ENCODE results near the gene GNAS. TPM values are rescaled to one million over a fixed set of nuclear protein-coding genes. Genes with fewer than 3 reads are reported as not detected.
"Not testable (repeated sequence)": the region's sequence is repeated elsewhere in the genome, so short reads cannot be mapped to it uniquely, and the experiment has no call there.

The GNAS gene
- total RNA-seq, 1 experiment from 2014 or later, result 1,015 TPM

GRCh38 chr20:58930496-58930895 is 78.0 kb downstream of the GNAS start:
- no peak for DNase-seq (ENCODE audit: low read depth in 1 of 2, low spot score in 2 of 2)
- H3K27me3 ChIP-seq (replicated peaks), result peaks cover 13% of the 10 kb centered on the region
- H3K36me3 ChIP-seq, result no peaks in the 10 kb centered on the region
- no peak overlapping the region for H3K4me3 ChIP-seq
- H3K4me1 ChIP-seq (replicated peaks), result no peaks in the 10 kb centered on the region
- H3K9me3 ChIP-seq (replicated peaks), result no peaks in the 10 kb centered on the region
- no peak overlapping the region for H3K27ac ChIP-seq

GRCh38 chr20:58932170-58932569 is 79.7 kb downstream of the GNAS start:
- Histone ChIP-seq H3K4me1 (replicated peaks) (no peaks in the 10 kb centered on the region), H3K27ac (no peak overlapping the region), H3K36me3 (no peaks in the 10 kb centered on the region), H3K4me3 (no peak overlapping the region), H3K27me3 (replicated peaks) (peaks cover 13% of the 10 kb centered on the region), H3K9me3 (replicated peaks) (peaks cover 3% of the 10 kb centered on the region; the same call in 1 of the 2 replicates)
- DNase-seq (ENCODE audit: low read depth in 1 of 2, low spot score in 2 of 2), result no peak

DNA sequence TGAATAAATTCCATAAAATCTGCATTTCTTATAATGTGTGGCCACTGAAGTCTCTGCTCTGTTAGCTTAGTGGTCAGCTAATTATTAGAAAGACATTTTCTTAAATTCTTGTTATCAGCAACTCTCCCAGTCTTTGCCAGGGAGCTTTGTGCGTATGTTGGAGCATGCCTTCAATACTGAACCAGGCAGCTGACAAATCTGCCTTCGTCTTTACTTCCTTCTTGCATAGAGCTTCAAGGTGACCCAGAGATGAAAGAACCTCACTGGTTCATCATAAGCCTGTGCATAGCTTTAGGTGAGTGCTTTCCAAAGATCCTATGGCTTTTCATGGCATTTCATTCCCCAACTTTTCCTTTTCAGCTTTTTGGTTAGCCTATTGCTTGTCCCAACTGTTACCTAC is 85.6 kb downstream of the GNAS start:
- H3K36me3 ChIP-seq, result no peaks in the 10 kb centered on the region
- no peak for DNase-seq (ENCODE audit: low read depth in 1 of 2, low spot score in 2 of 2)

DNA sequence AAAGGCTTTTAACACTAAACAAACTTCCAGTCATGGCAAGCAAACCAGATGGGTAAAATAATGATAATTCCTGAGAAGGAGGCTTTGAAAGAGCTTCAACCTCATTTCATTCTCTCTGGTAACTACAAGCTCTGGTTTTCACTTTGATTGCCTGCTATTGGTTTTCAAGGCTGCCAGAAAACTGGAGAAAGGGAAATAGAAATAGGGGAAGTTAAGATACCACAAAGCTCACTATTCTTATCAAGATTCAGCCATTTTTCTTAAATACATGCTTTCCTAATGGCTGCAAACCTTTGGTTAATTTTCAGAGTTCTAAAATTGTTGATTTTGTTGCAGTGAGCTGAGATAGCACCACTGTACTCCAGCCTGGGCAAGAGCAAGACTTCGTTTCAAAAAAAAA is 86.0 kb downstream of the GNAS start:
- no peaks in the 10 kb centered on the region for H3K4me1 ChIP-seq (replicated peaks)
- H3K9me3 ChIP-seq (replicated peaks), result peaks cover 3% of the 10 kb centered on the region; the same call in 1 of the 2 replicates
- H3K36me3 ChIP-seq, result no peaks in the 10 kb centered on the region
- H3K27me3 ChIP-seq (replicated peaks), result peaks cover 31% of the 10 kb centered on the region
- no peak overlapping the region for H3K27ac ChIP-seq
- no peak for DNase-seq (ENCODE audit: low read depth in 1 of 2, low spot score in 2 of 2)
- no peak overlapping the region for H3K4me3 ChIP-seq

More for the DNA sequence above, 85.6 kb downstream of the GNAS start:
- peaks cover 3% of the 10 kb centered on the region; the same call in 1 of the 2 replicates for H3K9me3 ChIP-seq (replicated peaks)
- H3K4me3 ChIP-seq, result no peak overlapping the region
- no peak overlapping the region for H3K27ac ChIP-seq
- H3K4me1 ChIP-seq (replicated peaks), result no peaks in the 10 kb centered on the region
- H3K27me3 ChIP-seq (replicated peaks), result peaks cover 31% of the 10 kb centered on the region

DNA sequence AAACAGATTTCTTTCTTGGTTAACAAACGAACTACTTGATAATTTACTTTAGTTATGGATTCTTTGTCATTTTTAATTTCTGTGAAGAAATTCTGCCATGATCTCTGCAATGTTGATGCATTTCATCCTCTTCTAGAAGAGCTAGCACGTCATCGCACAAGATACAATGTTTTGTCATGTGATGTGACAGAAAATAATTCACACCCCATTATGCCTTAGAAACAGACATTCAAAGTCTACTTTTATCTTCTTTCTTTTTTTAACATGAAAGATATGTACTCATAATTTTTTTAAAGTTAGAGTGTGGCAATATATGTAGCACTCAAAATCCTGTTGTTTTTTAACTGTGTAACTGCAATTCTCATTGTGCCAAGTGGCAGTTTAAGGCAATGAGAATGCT is 89.0 kb downstream of the GNAS start:
- Histone ChIP-seq H3K27me3 (replicated peaks) (peaks cover 31% of the 10 kb centered on the region), H3K27ac (no peak overlapping the region), H3K4me3 (no peak overlapping the region), H3K36me3 (no peaks in the 10 kb centered on the region), H3K4me1 (replicated peaks) (no peaks in the 10 kb centered on the region), H3K9me3 (replicated peaks) (0 out of 2 replicates have a peak, but pooled peaks cover under 1% of the 10 kb centered on the region)
- DNase-seq (ENCODE audit: low read depth in 1 of 2, low spot score in 2 of 2), result no peak

DNA sequence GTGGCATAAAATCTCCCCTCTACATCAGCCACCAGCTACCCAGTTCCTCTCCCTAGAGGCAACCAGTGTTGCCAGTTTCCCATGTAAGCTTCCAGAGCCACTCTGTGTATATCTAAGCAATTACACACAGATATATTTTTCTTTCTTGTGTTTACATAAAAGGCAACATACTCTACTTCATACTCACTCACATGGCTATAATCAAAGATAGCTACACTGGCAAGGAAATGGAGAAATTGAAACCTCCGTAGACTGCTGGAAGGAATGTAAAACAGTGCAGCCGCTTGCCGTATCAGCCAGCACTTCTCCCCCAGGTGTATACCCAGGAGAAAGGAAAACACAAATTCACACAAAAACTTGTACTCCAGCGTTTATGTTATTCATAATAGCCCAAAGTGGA is 90.0 kb downstream of the GNAS start:
- Histone ChIP-seq H3K4me3 (no peak overlapping the region), H3K4me1 (replicated peaks) (no peaks in the 10 kb centered on the region), H3K36me3 (no peaks in the 10 kb centered on the region), H3K9me3 (replicated peaks) (no peaks in the 10 kb centered on the region), H3K27me3 (replicated peaks) (peaks cover 31% of the 10 kb centered on the region), H3K27ac (no peak overlapping the region)
- no peak for DNase-seq (ENCODE audit: low read depth in 1 of 2, low spot score in 2 of 2)

DNA sequence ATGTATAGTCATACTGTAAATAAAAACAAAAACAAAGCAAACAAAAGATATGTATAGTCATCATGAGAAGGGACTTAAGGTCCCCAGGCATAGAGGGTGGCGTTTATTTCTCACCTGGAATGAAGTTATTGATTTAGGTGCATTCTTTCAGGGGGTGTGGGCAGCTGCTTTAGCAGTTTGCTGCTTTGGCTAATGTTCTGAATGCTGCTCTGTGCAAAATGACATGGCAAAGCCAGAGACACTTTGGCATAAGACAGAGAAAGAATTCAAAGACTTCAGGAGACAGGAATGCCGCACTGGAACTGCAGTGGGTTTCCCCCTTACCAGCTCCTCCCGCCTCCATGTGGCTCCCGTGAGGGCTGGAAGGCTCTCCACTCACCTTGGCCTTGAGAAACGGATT is 92.1 kb downstream of the GNAS start:
- H3K36me3 ChIP-seq, result no peaks in the 10 kb centered on the region
- DNase-seq (ENCODE audit: low read depth in 1 of 2, low spot score in 2 of 2), result no peak
- H3K4me3 ChIP-seq, result no peak overlapping the region
- no peaks in the 10 kb centered on the region for H3K9me3 ChIP-seq (replicated peaks)
- no peak overlapping the region for H3K27ac ChIP-seq
- H3K27me3 ChIP-seq (replicated peaks), result peaks cover 14% of the 10 kb centered on the region
- no peaks in the 10 kb centered on the region for H3K4me1 ChIP-seq (replicated peaks)

- Histone ChIP-seq H3K4me1 (replicated peaks) (no peaks in the 10 kb centered on the region), H3K27ac (no peak overlapping the region)
- DNase-seq (ENCODE audit: low read depth in 1 of 2, low spot score in 2 of 2), result no peak
These were observed 93.6 kb downstream of the GNAS start for GRCh38 chr20:58945965-58946631.

GRCh38 chr20:58947797-58948388 is 95.4 kb downstream of the GNAS start:
- H3K9me3 ChIP-seq (replicated peaks); H3K27ac ChIP-seq; H3K4me1 ChIP-seq (replicated peaks); H3K36me3 ChIP-seq; DNase-seq (ENCODE audit: low read depth in 1 of 2, low spot score in 2 of 2); H3K4me3 ChIP-seq; H3K27me3 ChIP-seq (replicated peaks): not testable (repeated sequence)

More at GRCh38 chr20:58945965-58946631, 93.6 kb downstream of the GNAS start:
- no peaks in the 10 kb centered on the region for H3K36me3 ChIP-seq
- no peak overlapping the region for H3K4me3 ChIP-seq
- H3K9me3 ChIP-seq (replicated peaks), result no peaks in the 10 kb centered on the region
- peaks cover 11% of the 10 kb centered on the region for H3K27me3 ChIP-seq (replicated peaks)

- no peak for DNase-seq (ENCODE audit: low read depth in 1 of 2, low spot score in 2 of 2)
- no peak overlapping the region for H3K27ac ChIP-seq
- H3K4me3 ChIP-seq, result no peak overlapping the region
- H3K4me1 ChIP-seq (replicated peaks), result no peaks in the 10 kb centered on the region
- no peaks in the 10 kb centered on the region for H3K36me3 ChIP-seq
- H3K9me3 ChIP-seq (replicated peaks), result no peaks in the 10 kb centered on the region
- H3K27me3 ChIP-seq (replicated peaks), result peaks cover 4% of the 10 kb centered on the region; the same call in 1 of the 2 replicates
These were observed 98.1 kb downstream of the GNAS start for GRCh38 chr20:58950603-58951002.

GRCh38 chr20:58953050-58953449 is 100.5 kb downstream of the GNAS start:
- Histone ChIP-seq H3K4me3 (no peak overlapping the region), H3K27ac (no peak overlapping the region), H3K4me1 (replicated peaks) (no peaks in the 10 kb centered on the region)

DNA sequence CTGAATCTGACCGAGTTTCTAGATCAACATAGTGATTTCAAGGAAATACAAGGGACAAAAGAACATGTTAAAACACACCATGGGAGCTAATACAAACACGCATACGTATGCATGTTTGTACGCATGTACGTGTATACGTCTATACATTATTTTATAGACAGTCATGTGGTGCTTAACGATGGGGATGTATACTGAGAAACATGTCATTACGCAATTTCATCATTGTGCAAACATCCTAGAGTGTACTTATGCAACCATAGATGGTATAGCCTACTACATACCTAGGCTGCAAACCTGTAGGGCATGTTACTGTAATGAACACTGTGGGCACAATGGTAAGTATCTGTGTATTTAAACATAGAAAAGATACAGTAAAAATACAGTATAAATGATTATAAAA is 103.6 kb downstream of the GNAS start:
- Histone ChIP-seq H3K4me1 (replicated peaks) (no peaks in the 10 kb centered on the region), H3K27ac (no peak overlapping the region), H3K4me3 (no peak overlapping the region), H3K36me3 (no peaks in the 10 kb centered on the region), H3K9me3 (replicated peaks) (no peaks in the 10 kb centered on the region; the same call in 1 of the 2 replicates), H3K27me3 (replicated peaks) (peaks cover 7% of the 10 kb centered on the region; the same call in 1 of the 2 replicates)
- DNase-seq (ENCODE audit: low read depth in 1 of 2, low spot score in 2 of 2), result no peak

More at GRCh38 chr20:58953050-58953449, 100.5 kb downstream of the GNAS start:
- no peaks in the 10 kb centered on the region for H3K36me3 ChIP-seq
- no peak for DNase-seq (ENCODE audit: low read depth in 1 of 2, low spot score in 2 of 2)
- H3K9me3 ChIP-seq (replicated peaks), result no peaks in the 10 kb centered on the region; the same call in 1 of the 2 replicates
- peaks cover 7% of the 10 kb centered on the region; the same call in 1 of the 2 replicates for H3K27me3 ChIP-seq (replicated peaks)

DNA sequence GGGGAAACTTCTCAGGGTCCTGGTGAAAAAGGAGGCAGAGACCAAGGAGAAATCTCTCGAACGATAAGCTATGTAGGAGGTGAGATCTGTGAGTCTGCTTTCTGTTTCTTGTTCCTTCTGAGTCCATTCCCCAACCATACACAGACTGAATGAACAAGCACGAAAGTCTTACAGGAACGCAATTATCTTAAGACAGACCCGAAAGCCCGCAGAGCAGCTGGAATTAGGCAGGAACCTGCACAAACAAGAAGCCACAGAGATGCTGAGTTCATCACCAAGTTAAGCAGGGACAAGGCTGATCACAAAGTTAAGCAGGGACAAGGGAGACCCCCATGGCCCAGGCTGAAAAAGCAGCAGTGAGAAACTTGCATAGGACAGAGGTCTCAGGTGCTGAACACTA is 107.1 kb downstream of the GNAS start:
- no peaks in the 10 kb centered on the region for H3K36me3 ChIP-seq
- H3K27me3 ChIP-seq (replicated peaks), result peaks cover 7% of the 10 kb centered on the region; the same call in 1 of the 2 replicates
- H3K4me1 ChIP-seq (replicated peaks), result no peaks in the 10 kb centered on the region
- no peaks in the 10 kb centered on the region; the same call in 1 of the 2 replicates for H3K9me3 ChIP-seq (replicated peaks)
- no peak overlapping the region for H3K27ac ChIP-seq
- no peak for DNase-seq (ENCODE audit: low read depth in 1 of 2, low spot score in 2 of 2)
- no peak overlapping the region for H3K4me3 ChIP-seq
